ENCODE results near the gene FRMD5.

The FRMD5 gene

DNA sequence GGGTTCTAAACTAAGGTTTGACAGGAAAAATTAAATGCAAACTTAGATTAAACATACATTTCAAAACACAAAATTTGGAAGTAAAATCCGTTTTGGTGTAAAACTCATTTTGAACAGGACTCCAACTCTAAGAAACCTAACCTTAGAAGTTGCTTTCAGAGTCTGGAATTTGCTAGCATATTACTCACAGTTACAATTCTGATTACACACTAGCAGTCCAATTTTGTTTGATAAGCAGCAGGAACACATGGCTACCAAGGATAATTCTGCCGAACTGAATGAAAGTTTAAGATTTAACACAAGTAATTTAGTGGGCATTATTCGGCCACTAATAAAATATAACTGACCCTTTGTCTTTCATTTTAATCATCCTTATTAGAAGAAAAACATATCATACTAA is 49.6 kb downstream of the FRMD5 start:
- Mint-ChIP-seq H3K4me3 (no peak overlapping the region), H3K4me1 (ENCODE audit: low read depth) (no peaks in the 10 kb centered on the region), H3K9me3 (ENCODE audit: low read depth) (no peaks in the 10 kb centered on the region), H3K27me3 (peaks cover 13% of the 10 kb centered on the region), H3K27ac (no peak overlapping the region), H3K36me3 (no peaks in the 10 kb centered on the region)

DNA sequence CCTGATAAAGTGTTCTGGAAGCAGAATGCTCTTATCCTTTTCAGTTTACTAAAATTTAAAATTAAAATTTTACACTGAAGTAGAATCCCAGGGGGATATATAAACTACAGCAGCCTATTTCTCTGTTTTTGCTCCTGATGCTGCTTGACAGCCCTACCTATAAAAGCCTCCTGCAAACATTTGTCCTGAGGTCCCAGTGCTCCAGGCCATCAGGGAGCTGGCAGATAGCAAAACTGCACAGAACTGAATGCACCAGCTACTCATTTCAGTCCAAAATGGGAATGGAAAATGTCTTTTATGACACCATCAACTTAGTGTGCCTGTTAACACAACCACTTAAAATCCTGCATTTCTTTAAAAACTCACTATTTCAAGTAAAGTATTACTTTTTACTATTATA is 50.1 kb downstream of the FRMD5 start:
- Mint-ChIP-seq H3K36me3 (no peaks in the 10 kb centered on the region), H3K27ac (no peak overlapping the region), H3K9me3 (ENCODE audit: low read depth) (no peaks in the 10 kb centered on the region), H3K4me3 (no peak overlapping the region), H3K4me1 (ENCODE audit: low read depth) (no peaks in the 10 kb centered on the region), H3K27me3 (peaks cover 12% of the 10 kb centered on the region)

DNA sequence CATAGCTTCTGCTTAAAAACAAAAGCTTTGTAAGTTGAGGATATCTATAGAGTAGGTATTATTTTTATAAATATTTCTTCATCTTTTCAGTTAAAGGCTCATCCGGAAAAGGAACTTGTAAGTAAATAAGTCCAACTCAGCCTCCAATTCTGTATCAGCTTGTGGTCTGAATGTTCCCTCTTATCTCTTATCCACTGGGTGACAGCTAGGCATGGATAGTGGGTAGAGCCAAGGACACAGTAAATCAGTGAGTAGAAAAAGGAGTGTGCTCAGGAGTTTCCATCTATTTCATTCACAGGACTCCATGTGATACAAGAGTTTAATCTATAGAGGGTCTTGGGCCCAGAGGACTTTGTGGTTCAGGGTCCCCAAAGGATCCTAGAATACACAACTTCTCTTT is 50.9 kb downstream of the FRMD5 start:
- Mint-ChIP-seq H3K27me3 (peaks cover 12% of the 10 kb centered on the region), H3K4me3 (no peak overlapping the region), H3K36me3 (no peaks in the 10 kb centered on the region), H3K9me3 (ENCODE audit: low read depth) (no peaks in the 10 kb centered on the region), H3K4me1 (ENCODE audit: low read depth) (no peaks in the 10 kb centered on the region), H3K27ac (no peak overlapping the region)

DNA sequence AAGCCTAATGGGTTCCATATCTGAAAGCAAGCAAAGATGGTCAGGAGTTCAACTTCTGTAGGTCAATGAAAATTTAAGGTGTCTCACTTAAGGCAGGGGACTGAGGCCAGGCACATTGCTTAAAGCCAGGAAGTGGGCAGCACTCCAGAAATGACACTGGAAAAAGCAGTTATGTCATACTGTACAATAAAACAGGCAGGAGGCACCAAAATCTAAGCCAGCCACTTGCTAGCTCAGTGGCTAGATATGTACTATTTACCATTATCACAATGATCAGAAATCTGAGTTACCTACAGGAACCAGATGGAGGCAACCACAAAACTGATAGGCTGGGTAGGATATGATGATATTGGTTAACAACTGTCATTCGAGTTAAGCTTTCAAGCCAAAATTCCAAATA is 57.3 kb downstream of the FRMD5 start:
- no peaks in the 10 kb centered on the region for H3K4me1 Mint-ChIP-seq (ENCODE audit: low read depth)
- H3K27me3 Mint-ChIP-seq: no peaks in the 10 kb centered on the region
- H3K4me3 Mint-ChIP-seq: no peak overlapping the region
- H3K27ac Mint-ChIP-seq: no peak overlapping the region
- H3K9me3 Mint-ChIP-seq (ENCODE audit: low read depth): no peaks in the 10 kb centered on the region
- H3K36me3 Mint-ChIP-seq: no peaks in the 10 kb centered on the region

DNA sequence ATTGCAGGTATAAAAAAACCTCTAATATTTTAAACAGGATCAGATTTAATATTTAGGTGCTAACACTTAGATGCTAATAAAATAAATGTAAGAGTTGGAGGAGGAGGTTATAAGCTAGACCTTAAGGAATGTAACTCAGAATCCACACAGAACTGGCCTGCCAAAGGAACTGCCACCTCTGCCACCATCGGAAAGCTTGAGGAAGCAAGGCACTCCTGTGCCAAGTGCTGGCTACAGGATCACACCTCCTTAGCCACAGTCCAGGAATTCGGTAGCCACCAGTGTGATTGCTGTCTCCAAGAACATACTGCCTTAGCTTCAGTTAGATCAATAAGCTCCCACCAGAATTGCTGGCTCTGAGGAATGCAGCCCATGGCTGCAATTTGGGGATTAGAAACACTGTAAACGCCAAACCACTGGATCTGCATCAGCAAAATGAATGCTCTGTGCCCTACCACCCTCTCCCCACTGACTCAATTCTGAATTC is 58.0 kb downstream of the FRMD5 start:
- Mint-ChIP-seq H3K27ac (no peak overlapping the region), H3K4me1 (ENCODE audit: low read depth) (no peaks in the 10 kb centered on the region), H3K36me3 (no peaks in the 10 kb centered on the region), H3K9me3 (ENCODE audit: low read depth) (no peaks in the 10 kb centered on the region), H3K4me3 (no peak overlapping the region), H3K27me3 (no peaks in the 10 kb centered on the region)

DNA sequence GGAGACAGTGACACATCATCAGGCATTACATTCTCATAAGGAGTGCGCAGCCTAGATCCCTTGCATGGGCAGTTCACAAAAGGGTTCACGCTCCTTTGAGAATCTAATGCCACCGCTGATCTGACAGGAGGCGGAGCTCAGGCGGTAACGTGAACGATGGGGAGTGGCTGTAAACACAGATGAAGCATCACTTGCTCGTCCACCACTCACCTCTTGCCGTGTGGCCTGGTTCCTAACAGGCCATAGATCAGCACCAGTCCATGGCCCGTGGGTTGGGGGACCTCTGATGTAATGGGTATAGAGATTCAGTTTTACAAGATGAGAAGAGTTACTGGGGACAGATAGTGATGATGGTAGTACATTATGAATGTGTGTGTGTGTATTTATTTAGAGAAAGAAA is 63.0 kb downstream of the FRMD5 start:
- Mint-ChIP-seq H3K4me3 (no peak overlapping the region), H3K4me1 (ENCODE audit: low read depth) (no peaks in the 10 kb centered on the region), H3K9me3 (ENCODE audit: low read depth) (no peaks in the 10 kb centered on the region), H3K27ac (no peak overlapping the region), H3K36me3 (no peaks in the 10 kb centered on the region), H3K27me3 (peaks cover 4% of the 10 kb centered on the region)

DNA sequence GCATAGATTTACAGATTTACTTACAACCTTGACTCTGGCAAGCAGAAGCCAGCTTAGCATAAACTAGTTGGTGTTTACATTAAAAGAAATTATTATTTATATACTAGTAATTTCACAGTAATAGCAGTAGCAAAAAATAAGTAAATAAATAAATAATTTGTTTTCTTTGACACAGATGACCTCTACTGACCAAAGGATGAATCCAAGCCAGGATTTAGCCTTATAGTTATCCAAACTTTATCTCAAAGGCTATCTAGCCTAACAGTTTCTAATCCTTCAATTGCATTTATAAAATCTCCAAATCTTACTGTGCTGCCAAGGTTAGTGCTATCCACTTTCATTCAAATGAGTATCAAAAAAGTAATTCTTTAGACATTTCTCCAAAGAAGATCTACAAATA is 64.3 kb downstream of the FRMD5 start:
- Mint-ChIP-seq H3K27me3 (peaks cover 6% of the 10 kb centered on the region), H3K36me3 (no peaks in the 10 kb centered on the region), H3K9me3 (ENCODE audit: low read depth) (no peaks in the 10 kb centered on the region), H3K4me1 (ENCODE audit: low read depth) (no peaks in the 10 kb centered on the region), H3K27ac (no peak overlapping the region), H3K4me3 (no peak overlapping the region)

DNA sequence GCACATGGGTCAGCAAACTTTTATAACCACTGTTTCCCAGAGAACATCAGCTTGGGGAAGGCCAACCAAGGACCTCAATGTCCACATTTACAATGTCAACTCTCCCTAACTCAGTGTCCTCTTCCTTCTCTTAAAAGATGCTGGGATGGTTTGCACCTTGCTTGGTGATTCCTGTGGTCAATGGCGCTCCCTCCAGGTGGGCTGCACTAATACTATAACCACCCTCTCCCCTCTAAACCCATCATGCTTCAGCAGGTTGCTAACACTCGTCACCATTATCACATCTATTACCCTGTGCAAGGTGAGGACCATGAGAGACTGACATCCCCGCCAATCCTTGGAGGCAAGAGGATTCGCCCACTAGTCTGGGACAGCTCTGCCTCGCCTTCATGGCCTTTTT is 65.2 kb downstream of the FRMD5 start:
- Mint-ChIP-seq H3K4me1 (ENCODE audit: low read depth) (no peaks in the 10 kb centered on the region), H3K4me3 (no peak overlapping the region), H3K27me3 (peaks cover 6% of the 10 kb centered on the region), H3K36me3 (no peaks in the 10 kb centered on the region), H3K9me3 (ENCODE audit: low read depth) (no peaks in the 10 kb centered on the region), H3K27ac (no peak overlapping the region)

DNA sequence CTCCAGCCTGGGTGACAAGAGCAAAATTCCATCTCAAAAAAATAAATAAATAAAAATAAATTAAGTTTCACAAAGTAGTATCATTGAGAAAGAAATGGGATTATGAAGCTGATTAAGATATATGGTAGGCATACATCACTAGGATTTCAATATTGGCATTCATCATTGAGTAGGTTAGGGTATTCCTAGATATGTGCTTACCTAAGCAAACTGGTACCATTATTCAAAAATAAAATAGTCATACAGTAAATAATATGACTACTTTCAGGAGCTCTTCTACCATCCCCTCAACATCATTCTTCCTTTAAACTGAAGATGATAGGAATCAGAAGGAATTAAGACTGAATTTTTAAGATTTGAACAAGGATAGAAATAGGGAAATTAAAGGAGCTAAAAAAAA is 66.6 kb downstream of the FRMD5 start:
- Mint-ChIP-seq H3K27ac (no peak overlapping the region), H3K9me3 (ENCODE audit: low read depth) (no peaks in the 10 kb centered on the region), H3K4me1 (ENCODE audit: low read depth) (no peaks in the 10 kb centered on the region), H3K36me3 (no peaks in the 10 kb centered on the region), H3K4me3 (no peak overlapping the region), H3K27me3 (peaks cover 6% of the 10 kb centered on the region)

DNA sequence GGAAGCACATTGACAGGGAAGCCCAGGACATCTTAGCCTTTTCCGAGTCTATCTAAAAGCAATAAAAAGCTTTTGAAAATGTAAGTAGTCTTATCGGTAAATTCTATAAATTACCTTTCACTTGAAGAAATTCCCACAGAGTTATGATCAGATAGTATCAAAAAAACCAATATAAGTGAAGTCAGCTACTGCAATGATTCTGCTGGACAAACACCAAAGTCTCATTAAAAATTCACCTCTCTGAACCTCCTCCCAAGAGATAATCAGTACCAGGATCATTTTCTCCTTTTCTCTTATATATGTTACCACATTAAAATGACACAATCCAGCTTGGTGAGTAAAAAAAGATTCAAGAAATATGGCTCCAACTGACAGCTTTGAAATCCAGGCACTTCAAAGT is 69.2 kb downstream of the FRMD5 start:
- Mint-ChIP-seq H3K4me3 (no peak overlapping the region), H3K27ac (no peak overlapping the region), H3K9me3 (ENCODE audit: low read depth) (no peaks in the 10 kb centered on the region), H3K36me3 (no peaks in the 10 kb centered on the region), H3K4me1 (ENCODE audit: low read depth) (no peaks in the 10 kb centered on the region), H3K27me3 (peaks cover 4% of the 10 kb centered on the region)

DNA sequence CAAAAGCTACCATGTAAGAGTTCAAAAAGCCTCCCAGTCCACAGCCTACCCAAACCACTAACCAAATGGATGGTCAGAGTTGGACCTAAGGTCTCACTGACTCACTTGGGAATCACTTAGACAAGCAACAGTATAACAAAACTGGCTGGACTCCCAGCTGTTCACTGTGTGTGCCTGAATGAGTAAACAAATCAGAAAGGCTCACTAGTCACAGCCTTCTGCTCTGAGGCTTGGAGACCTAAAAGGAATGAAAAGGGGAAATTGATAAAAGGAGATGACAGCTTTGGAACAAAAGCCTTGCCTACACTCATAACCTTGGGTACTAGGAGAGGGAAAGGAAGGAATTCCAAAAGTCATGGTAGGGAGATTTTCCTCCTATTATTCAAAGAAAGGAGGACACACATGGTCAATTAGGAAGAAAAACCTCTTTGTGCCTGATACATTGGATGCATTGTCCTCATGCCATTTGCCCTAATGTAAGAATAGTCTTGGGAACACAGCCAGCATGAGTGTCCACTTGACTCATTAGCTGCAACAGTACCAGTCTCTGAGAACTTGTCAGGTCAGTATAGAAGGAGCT is 92.3 kb downstream of the FRMD5 start:
- Mint-ChIP-seq H3K9me3 (ENCODE audit: low read depth) (no peaks in the 10 kb centered on the region), H3K4me3 (no peak overlapping the region), H3K36me3 (no peaks in the 10 kb centered on the region), H3K27ac (no peak overlapping the region), H3K27me3 (peaks cover 10% of the 10 kb centered on the region), H3K4me1 (ENCODE audit: low read depth) (no peaks in the 10 kb centered on the region)

DNA sequence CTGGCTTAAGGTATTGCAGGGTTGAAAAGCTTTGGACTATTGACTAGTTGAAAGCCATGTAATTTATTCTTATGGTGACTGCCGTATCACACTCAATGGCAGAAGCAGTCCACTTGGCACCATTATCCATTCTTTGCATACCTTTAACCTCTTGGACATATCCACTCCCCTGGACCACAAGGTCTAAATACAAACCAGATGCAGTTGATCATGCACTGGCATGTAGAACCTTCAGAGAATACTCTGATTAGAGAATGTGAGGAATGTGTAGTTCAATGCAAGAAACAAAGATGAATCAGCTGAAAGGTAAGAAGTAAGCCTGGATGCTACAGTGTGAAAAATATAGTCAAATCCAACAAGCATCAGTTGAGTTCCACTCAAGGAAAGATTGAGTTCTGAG is 93.1 kb downstream of the FRMD5 start:
- Mint-ChIP-seq H3K27ac (no peak overlapping the region), H3K27me3 (peaks cover 9% of the 10 kb centered on the region), H3K9me3 (ENCODE audit: low read depth) (no peaks in the 10 kb centered on the region), H3K4me3 (no peak overlapping the region), H3K36me3 (no peaks in the 10 kb centered on the region), H3K4me1 (ENCODE audit: low read depth) (no peaks in the 10 kb centered on the region)

DNA sequence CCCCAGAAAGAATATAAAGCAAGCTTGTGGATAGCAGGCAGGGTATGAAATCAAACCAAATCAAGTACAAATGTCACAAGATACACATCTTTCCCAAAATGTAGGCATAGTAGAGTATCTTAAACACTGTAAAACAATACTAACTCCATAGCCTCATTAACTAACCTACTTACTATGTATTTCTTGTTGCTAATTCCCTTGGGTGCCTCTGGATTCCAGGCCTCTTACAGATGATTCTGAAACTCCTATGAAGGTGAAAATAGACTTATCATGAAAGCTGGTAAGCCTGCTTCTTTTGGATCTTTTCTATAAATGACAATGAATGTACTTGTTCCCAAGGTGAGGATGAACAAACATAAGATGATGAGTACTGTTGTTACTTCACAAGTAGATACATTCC is 93.8 kb downstream of the FRMD5 start:
- Mint-ChIP-seq H3K9me3 (ENCODE audit: low read depth) (no peaks in the 10 kb centered on the region), H3K4me1 (ENCODE audit: low read depth) (no peaks in the 10 kb centered on the region), H3K4me3 (no peak overlapping the region), H3K36me3 (no peaks in the 10 kb centered on the region), H3K27ac (no peak overlapping the region), H3K27me3 (peaks cover 8% of the 10 kb centered on the region)

DNA sequence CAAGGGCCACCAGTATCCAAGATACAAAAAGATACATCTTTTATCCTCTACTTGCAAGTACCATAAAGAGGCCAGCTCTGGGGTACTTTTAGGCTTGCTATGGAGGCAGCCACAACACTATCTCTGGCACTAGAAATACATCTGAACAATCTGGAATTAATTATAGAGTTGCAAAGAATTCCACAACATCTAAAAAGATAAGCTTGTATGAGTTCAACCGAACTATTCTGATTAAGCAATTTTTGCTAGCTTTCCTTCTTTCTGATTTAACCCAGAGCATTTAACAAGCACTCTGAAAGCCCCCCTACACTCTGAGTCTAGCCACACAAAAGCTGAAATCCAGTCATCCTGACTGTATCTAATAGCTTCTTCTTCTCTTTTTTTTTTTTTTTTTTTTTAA is 95.4 kb downstream of the FRMD5 start:
- Mint-ChIP-seq H3K27me3 (peaks cover 8% of the 10 kb centered on the region), H3K4me3 (no peak overlapping the region), H3K9me3 (ENCODE audit: low read depth) (no peaks in the 10 kb centered on the region), H3K27ac (no peak overlapping the region), H3K36me3 (no peaks in the 10 kb centered on the region), H3K4me1 (ENCODE audit: low read depth) (no peaks in the 10 kb centered on the region)

DNA sequence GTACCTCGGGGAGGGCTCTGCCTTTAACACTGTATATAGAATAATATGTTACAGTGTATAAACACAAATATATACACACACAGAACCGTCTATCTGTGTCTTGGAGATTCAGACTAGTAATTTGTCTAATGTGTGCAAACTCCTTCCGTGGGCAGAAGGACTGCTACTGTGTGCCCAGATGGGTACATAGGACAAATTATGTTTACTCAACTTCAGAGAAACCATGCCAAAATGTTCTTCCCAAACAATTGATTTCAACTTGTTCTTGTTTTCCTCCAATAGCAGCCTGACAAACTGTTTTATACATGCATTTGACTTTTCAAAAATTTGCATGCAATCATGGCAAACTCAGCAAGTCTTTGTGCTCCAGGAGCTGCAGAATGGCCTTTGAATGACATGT is 97.5 kb downstream of the FRMD5 start:
- Mint-ChIP-seq H3K9me3 (ENCODE audit: low read depth) (no peaks in the 10 kb centered on the region), H3K27me3 (peaks cover 12% of the 10 kb centered on the region), H3K27ac (no peak overlapping the region), H3K36me3 (no peaks in the 10 kb centered on the region), H3K4me1 (ENCODE audit: low read depth) (no peaks in the 10 kb centered on the region), H3K4me3 (no peak overlapping the region)

DNA sequence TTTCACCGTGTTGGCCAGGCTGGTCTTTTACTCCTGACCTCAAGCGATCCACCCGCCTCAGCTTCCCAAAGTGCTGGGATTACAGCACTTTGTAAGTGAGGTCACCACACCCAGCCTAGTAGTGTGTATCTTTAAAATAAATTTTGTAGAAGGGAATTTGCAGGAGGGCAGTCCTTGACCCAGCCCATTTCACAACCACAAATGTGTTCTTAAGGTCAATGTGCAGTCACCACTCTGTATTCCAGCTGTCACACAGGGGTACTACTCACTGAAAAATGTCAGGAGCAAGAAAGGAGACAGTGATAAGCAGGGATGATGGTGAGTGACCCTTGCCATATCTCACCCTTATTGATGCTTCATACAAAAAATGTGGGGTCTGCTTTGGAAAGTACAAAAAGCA is 98.5 kb downstream of the FRMD5 start:
- H3K36me3 Mint-ChIP-seq: no peaks in the 10 kb centered on the region
- no peak overlapping the region for H3K27ac Mint-ChIP-seq
- H3K4me1 Mint-ChIP-seq (ENCODE audit: low read depth): no peaks in the 10 kb centered on the region
- H3K4me3 Mint-ChIP-seq: no peak overlapping the region
- H3K9me3 Mint-ChIP-seq (ENCODE audit: low read depth): no peaks in the 10 kb centered on the region
- H3K27me3 Mint-ChIP-seq: peaks cover 14% of the 10 kb centered on the region

Measured in activated naive CD8-positive, alpha-beta T cell (primary cell).